Right lobe of liver (tissue), 4 donors: ENCODE results near the gene TOR4A.

Experiments used
- POLR2A ChIP-seq: fragments of 450-650 bp; IDR thresholded peaks from one replicate; pipeline ENCODE4 v1.6.1; 2017; ENCODE audit warnings: antibody characterized with exemption, mild to moderate bottlenecking
- TF ChIP-seq, protein P1 (sequence below), 4 donors: fragments of 200-600 bp in 3 of 4; fragments of 450-650 bp in 1 of 4; IDR thresholded peaks; one replicate each; pipeline versions ENCODE4 v1.5.1 to v1.8.0; 2016 to 2022; ENCODE audit warnings: antibody characterized with exemption in 4 of 4, mild to moderate bottlenecking in 2 of 4
- donor health status: DM: no; HTN: no; CAD: no.
- donor health status: DM: no; HTN: no; CAD: no.
- donor health status: DM: no; HTN: yes; CAD: no.

GRCh38 chr9:137265496-137266161, 11.9 kb upstream of the TOR4A start:
- TF ChIP-seq, protein P1, sequence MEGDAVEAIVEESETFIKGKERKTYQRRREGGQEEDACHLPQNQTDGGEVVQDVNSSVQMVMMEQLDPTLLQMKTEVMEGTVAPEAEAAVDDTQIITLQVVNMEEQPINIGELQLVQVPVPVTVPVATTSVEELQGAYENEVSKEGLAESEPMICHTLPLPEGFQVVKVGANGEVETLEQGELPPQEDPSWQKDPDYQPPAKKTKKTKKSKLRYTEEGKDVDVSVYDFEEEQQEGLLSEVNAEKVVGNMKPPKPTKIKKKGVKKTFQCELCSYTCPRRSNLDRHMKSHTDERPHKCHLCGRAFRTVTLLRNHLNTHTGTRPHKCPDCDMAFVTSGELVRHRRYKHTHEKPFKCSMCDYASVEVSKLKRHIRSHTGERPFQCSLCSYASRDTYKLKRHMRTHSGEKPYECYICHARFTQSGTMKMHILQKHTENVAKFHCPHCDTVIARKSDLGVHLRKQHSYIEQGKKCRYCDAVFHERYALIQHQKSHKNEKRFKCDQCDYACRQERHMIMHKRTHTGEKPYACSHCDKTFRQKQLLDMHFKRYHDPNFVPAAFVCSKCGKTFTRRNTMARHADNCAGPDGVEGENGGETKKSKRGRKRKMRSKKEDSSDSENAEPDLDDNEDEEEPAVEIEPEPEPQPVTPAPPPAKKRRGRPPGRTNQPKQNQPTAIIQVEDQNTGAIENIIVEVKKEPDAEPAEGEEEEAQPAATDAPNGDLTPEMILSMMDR (IDR thresholded peaks at IDR 0.05) = no peak
- TF ChIP-seq POLR2A = no peak
